HG02970 (cell line): ENCODE measurements around the gene TAF6L.
A peak's percentile ranks its signal among the peaks of the same experiment; 100 is the strongest.
"Not testable (repeated sequence)": the region's sequence is repeated elsewhere in the genome, so short reads cannot be mapped to it uniquely, and the experiment has no call there.

Experiments used
- ATAC-seq: cut with Tn5 transposase; IDR thresholded peaks from one replicate; pipeline ENCODE4 v1.9.1; 2021; ENCODE audit warnings: mild to moderate bottlenecking, moderate library complexity, moderate number of reproducible peaks; ENCODE audit not compliant: unreplicated experiment, low FRiP score

TAF6L gene

DNA sequence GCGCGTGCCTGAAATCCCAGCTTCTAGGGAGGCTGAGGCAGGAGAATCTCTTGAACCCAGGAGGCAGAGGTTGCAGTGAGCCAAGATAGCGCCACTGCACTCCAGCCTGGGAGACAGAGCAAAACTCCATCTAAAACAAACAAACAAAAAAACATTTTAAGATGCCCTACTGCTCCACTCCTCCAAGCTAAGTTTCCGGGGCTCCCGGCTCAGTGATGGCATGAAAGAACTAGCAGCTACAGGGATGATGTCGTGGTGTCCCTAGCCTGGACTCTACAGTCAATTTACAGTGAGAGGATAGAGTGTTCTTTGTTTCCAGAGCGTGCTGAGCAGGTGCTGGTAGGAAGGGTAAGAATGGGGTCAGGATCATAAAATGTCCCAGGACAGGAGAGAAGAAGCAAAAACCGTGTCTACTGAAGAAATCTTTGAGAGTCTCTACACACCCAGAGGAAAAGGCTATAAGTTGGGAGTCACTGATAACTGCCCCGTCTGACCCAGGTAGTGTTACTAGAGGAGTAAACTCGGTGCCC is 16.0 kb upstream of the TAF6L start:
- ATAC-seq, result no peak

DNA sequence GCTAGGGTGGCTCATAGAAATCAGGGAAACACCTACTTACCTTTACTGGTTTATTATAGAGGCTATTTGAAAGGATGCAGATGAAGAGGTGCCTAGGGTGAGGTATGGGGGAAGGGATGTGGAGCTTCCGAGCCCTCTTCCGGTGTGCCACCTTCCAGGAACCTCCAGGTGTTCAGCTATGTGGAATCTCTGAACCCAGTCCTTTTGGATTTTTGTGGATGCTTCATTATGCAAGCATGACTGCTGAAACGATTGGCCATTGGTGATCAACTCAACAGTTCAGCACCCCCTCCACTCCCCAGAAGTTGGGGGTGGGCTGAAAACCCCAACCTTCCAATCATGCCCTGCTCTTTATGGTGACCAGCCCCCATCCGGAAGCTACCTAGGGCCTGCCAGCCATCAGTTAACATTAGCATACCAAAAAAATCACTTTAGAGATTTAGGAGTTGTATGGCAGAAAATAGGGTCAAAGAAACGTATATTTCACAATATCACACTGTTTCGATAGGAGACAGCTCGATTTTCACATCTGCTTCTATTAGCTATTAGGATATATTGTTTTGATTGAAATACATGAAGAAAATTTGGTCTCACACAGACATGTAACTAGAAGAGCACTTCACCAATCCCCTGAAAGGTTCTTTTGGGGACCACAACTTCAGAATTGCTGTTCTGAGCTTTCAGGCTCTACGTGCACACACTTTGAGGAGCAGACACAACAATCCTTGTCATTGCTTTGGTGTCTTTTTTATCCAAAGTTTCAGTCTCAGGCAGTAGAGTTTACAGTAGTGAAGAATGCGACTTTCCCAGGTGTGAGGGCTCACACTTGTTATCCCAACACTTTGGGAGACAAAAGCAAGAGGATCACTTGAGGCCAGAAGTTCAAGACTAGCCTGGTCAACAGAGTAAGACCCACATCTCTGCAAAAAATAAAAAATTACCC is 13.1 kb upstream of the TAF6L start:
- no peak for ATAC-seq

DNA sequence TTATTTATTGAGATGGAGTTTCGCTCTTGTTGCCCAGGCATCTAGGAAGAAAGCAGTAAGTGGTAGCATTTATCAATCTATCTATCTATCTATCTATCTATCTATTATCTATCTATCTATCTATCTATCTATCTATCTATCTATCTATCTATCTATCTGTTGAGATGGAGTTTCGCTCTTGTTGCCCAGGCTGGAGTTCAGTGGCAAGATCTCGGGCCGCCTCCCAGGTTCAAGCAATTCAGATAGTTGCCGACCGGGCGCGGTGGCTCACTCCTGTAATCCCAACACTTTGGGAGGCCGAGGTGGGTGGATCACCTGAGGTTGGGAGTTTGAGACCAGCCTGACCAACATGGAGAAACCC is 10.3 kb upstream of the TAF6L start:
- not testable (repeated sequence) for ATAC-seq

DNA sequence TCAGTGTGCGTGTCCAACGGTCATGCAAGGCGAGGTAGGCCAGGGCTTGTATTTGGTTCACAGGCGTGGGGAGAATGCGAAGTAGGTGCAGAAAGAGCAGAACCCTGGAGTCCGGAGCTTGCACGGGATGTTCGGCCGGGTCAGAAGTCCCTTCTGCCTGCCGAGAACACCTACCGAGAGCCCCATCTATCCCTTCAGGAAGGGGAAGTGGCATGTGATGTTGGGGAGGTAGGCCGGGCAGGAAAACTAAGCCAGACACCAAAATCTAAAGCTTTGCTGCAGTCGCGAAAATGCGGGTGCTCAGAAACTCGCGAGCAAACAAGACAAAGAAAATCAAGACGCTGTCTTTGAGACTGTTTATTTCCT is 435 bp upstream of the TAF6L start:
- ATAC-seq, result no peak

DNA sequence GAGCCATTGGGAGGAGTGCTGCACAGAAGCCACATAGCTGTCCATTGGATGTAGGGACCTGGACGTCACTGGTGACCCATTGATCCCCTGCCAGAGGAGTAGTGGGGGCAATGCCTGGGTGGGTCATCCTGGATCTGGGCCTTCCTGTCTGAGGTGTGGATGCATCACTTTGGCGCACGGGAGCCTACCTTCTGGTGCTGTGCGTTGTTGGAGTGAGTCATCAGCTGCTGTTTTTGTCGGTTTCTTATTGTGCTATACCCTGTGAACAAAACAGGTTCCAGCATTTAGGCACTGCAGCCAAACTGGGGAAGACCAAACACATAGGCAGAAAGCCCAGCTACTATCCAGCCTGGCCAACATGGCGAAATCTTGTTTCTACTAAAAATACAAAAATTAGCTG is 3.2 kb downstream of the TAF6L start:
- no peak for ATAC-seq

DNA sequence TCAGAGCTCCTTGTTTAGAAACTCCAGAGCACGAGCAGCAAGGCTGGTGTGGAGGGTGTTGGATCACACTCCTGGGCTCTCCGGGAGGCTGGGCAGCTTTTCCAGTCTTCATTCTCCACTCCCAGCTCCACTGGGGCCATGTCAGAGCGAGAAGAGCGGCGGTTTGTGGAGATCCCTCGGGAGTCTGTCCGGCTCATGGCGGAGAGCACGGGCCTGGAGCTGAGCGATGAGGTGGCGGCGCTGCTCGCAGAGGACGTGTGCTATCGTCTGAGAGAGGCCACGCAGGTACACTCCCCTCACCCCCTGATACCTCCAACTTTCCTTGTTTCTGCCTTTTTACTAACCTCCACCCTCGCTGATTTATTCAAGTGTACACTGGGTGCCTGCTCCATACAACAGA is 4.5 kb downstream of the TAF6L start:
- ATAC-seq, result no peak

DNA sequence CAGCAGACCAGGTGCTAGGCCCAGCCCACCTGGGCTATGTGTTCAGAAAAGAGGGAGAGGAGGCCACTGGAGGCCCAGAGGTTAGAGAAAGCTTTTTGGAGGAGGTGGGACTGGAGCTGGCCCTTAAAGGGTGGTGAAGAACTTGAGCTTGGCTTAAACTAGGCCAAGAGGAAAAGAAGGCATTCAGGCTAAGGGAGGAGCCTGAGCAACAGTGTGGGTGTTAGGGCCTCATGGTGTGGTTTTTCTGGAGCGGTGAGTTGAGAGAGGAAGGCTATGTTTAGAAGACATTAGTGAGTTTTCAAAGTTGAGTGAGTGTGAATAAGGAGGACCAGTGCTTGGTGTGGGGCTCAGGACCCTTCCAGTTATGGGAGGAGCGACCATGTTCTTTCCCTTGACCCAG is 6.2 kb downstream of the TAF6L start:
- no peak for ATAC-seq

DNA sequence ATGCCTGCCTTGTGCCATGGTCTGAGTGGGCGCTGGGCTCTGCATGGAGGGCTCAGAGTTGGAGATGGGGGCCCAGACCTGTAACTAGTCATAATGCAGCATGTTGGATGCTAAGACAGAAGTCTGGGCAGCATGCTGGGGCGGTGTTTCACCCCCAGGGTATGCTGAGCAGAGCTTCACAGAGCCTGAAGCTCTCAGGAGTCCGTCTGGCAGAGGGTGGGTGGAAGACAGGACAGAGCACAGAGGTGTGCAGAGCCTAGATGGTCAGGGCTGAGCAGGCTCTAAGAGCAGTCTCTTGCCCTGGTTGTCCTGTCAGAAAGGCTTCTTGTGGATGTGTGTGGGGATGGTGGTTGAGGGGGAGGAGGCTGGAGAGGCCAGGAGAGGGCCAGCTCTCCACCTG is 7.2 kb downstream of the TAF6L start:
- ATAC-seq, result no peak

DNA sequence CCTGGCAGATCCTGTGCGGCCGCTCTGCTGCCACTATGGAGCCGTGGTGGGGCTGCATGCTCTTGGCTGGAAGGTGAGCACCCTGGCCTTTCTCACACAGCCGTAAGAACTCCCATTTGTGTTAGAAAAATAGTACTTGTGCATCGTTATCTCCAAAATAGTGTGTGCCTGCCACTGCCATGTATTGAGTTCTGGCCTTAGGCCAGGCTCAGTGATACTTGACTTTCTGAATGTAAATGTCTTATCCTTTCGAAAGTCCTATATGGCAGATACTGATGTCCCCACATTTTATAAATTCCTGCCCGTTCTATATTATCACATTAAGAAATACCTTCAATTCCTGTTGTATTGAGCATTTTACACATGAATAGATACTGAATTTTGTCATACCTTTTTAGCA is 11.6 kb downstream of the TAF6L start:
- no peak for ATAC-seq

DNA sequence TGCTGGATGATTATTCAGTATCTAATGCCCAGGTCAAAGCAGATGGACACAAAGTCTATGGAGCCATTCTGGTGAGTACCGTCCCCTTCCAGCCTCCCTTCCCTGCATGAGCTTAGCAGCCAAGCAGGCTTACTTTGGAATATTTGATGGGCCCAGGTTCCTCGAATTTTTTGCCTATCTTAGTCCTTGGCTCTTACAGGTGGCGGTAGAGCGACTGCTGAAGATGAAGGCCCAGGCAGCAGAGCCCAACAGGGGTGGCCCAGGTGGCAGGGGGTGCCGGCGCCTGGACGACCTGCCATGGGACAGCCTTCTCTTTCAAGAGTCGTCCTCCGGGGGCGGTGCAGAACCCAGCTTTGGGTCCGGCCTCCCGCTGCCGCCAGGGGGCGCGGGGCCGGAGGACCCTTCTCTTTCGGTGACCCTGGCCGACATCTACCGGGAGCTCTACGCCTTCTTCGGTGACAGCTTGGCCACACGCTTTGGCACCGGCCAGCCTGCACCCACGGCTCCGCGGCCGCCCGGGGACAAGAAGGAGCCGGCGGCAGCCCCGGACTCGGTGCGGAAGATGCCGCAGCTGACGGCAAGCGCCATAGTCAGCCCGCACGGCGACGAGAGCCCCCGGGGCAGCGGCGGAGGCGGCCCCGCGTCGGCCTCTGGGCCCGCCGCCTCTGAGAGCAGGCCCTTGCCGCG is 15.3 kb downstream of the TAF6L start:
- peak; percentile 56 for ATAC-seq

DNA sequence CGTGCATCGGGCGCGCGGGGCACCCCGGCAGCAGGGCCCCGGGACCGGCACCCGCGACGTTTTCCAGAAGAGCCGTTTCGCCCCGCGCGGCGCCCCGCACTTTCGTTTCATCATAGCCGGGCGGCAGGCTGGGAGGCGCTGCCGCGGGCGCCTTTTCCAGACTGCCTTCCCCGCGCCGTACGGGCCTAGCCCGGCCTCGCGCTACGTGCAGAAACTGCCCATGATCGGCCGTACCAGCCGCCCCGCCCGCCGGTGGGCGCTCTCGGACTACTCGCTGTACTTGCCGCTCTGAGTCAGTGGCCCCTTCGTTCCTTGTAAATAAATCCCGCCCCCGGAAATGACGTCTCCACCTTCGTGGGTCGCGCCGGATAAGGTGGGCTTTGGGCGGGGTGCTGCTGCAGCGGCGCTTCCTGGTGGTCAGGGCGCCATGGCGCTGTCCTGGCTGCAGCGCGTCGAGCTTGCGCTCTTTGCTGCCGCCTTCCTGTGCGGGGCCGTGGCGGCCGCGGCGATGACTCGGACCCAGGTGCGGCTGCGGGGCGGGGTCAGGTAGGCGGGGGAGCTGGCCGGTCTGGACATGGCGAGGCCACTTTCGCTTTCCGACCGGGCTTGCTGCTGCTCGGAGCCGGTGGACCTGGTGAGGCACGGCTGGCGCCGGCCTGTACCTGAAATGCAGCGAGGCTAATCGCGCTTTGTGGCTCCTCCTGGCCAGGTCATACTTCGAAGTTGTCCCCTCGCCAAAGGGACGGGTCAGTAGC is 16.0 kb downstream of the TAF6L start, which contains the start of gene TMEM179B:
Gene TMEM179B (plus strand): TSS at position 398 of the 755 bp plus-strand sequence. CDS start 30 bp downstream, at position 428.
- peak; percentile 67 for ATAC-seq

DNA sequence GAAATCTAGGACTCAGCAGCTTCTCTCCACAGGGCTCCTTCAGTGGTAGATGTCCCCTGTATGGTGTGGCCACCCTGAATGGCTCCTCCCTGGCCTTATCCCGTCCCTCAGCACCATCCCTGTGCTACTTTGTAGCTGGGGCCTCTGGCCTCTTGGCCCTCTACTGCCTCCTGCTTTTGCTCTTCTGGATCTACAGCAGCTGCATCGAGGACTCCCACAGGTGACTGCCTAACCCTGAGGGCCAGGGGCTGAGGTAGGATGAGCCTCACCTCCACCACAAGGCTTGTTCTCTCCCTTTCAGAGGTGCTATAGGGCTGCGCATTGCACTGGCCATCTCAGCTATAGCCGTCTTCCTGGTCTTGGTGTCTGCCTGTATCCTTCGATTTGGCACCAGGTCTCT is 17.8 kb downstream of the TAF6L start:
- no peak for ATAC-seq

DNA sequence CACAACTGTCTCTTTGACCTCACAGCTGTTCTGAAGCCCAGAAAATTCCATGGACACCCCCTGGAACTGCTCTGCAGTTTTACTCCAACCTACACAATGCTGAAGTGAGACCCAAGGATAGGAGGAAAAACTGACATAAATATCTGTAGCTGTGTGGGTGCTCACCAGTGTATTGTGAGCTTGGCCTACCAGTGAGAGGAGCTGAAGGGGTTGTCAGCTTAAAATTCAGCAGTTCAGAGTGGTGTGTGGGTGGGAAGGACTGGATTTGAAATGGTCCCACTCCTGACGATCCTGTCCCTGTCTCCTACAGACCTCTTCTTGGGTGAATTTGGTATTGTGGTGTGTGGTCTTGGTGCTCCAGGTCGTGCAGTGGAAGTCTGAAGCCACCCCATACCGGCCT is 18.4 kb downstream of the TAF6L start:
- ATAC-seq, result no peak

DNA sequence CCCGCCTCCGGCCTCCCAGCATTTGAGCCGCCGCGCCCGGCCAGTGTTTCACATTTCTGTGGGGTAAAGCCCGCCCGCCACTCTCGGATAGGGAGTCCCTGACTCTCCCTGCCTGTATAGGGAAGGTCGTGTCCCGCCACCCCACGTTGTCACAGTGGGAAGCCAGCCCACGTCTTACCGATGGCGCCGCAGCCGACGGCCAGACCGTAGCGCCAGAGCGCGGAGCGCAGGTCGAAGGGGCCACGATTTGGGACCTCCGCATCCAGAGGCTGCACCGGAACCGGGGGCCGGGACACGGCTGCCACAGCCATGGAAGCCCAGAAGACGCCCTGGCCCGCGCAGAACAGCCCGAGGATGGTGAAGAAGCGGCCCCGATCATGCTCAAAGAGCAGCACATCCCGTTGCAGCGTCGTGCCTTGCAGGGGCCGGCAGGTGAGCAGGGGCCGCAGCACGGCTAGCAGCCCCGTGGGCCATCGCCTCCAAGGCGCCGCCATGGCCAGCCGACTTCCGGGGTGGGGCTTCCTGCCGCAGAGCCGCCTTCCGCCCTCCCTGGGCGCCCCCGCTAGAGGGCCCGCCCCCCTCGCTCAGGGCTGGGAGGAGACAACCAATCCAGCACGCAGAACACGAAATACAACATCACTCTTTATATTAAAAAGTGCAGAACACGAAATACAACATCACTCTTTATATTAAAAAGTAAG is 20.5 kb downstream of the TAF6L start, which contains the start of gene TMEM223:
Gene TMEM223 (minus strand): TSS at position 506 of the 701 bp plus-strand sequence. CDS start 12 bp downstream, at position 494.
- no peak for ATAC-seq

DNA sequence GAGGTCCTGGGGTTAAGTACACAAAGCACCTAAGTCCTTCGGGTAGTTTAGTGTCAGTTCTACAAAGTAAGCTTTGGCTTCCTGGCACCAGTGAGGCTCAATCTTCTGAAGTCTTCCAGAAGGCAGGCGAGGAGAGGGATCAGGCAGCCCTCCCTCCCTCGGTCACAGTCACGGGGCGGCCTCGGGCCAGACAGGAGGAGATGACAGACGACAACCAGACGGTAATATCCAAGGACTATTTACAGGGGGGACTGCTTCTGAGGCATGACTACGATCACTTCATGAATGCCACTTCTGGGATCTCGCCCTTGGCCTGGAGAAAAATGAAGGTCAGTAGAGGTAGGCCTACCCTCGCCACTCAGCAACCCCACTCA is 21.0 kb downstream of the TAF6L start:
- no peak for ATAC-seq

DNA sequence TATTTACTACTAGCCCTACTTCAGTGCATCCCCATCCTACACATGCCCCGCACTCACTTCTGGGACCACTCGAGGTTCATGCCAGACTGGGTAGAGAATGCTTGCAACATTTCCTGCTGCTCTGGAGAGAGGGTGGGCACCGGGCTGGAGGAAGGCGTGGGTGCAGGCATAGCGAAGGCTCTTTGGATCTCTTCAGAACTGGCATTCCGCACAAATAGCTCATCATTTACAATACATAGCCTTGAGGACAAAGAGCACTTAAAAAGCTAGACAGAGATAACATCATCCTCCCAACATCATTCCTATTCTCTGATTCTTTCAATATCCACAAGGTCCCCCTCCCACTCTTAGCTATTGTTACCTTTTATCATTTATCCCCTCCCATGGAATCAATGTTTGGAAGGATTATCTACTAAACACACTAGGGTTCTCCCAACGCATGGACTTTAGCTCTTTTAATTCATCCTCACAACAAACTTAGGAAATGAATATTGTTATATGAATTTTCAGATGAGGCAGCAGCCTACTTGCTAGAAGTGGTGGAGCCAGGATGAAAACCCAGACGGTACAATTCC is 23.1 kb downstream of the TAF6L start:
- no peak for ATAC-seq

DNA sequence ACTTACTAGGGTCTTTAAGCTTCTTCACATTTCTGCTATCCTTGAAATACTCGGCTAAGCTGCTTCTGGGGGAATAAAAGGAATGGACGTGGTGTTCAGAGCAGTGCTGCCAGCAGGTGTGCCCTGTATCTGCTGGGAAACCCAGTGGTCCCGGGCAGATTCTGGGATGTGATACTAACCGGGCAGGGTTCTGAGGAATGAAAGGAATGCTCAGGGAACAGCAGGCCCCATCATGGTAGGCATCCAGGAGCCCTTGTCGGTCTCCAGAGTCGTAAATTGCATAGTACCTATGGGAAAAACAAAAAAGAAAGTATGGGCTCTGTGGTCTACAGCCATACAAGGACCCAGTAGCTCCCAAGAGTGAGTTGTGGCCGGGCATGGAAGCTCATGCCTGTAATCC is 25.1 kb downstream of the TAF6L start:
- ATAC-seq, result no peak

DNA sequence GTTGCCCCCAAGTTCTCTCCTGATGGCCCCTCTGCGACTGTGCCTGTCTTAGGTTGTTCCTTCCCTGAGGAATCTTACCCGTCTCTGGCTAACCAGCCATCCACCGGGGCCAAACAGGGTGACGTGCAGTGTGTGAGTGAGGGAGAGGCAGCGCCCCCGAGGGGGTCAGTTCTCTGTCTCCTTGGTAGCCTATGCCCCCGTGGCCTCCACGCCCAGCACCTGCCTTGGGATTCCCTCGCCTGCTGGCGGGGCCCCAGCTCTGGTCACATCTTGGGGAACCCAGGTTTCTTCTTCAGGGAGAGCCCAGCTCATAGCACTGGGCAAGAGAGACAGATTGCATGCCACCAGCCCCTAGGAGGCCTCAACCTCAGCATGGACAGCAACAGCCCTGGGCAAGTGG is 28.3 kb downstream of the TAF6L start:
- ATAC-seq, result no peak

DNA sequence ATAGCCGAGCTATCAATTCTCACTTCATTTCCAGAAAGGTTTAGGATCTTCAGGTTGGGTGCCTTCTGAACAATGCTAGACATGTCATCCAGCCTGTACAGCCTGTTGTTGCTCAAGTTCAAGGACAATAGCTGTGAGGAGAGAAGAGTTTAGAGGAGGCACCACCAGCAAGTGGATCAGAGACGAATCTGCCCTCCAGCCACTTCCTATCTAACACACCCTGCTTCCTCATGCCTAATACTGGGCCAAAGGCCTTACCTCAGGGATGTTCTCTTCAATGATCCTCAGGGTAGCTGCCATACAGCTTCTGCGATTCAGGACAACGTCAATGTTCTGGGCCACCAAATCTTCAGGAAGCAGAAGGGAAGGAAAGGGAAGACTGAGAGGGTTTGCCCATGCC is 29.9 kb downstream of the TAF6L start:
- no peak for ATAC-seq
